ENCODE results near the gene SEC16B.

GRCh38 chr1:177977141-177977540 lies 7.3 kb upstream of the SEC16B start:
- no peak for TF ChIP-seq CTCF (IDR thresholded peaks at IDR 0.05)
- TF ChIP-seq ZFX (IDR thresholded peaks at IDR 0.05; ENCODE audit: borderline replicate concordance): no peak
